GM10266 (cell line): ENCODE data around the gene LCTL.

Experiments
- DNase-seq: peaks from one replicate; pipeline ENCODE4 v3.0.0; 2012; ENCODE audit errors: extremely low spot score
- CTCF ChIP-seq: IDR thresholded peaks from 2 replicates; pipeline ENCODE4 v1.5.1; 2012; ENCODE audit warnings: mild to moderate bottlenecking, low read depth; ENCODE audit not compliant: control insufficient read depth, insufficient read depth; ENCODE audit errors: missing control alignments

LCTL gene

GRCh38 chr15:66598095-66598815, 32.5 kb upstream of the LCTL start:
- no peak for TF ChIP-seq CTCF
- DNase-seq, result no peak

GRCh38 chr15:66595931-66596545, 30.2 kb upstream of the LCTL start:
- TF ChIP-seq CTCF, result no peak
- no peak for DNase-seq

- no peak for TF ChIP-seq CTCF
- no peak for DNase-seq
Observed at GRCh38 chr15:66595332-66595731, 29.5 kb upstream of the LCTL start.

GRCh38 chr15:66594836-66595235, 29.0 kb upstream of the LCTL start:
- DNase-seq, result no peak
- TF ChIP-seq CTCF, result no peak

GRCh38 chr15:66594344-66594743, 28.5 kb upstream of the LCTL start:
- DNase-seq, result no peak
- TF ChIP-seq CTCF, result no peak

GRCh38 chr15:66593219-66593780, 27.5 kb upstream of the LCTL start:
- TF ChIP-seq CTCF, result no peak
- DNase-seq, result no peak

GRCh38 chr15:66592505-66593218, 26.9 kb upstream of the LCTL start:
- DNase-seq, result no peak
- no peak for TF ChIP-seq CTCF
